HUES6 (cell line): Measurements from ENCODE around the gene F2RL3.
"Not testable (repeated sequence)": the region's sequence is repeated elsewhere in the genome, so short reads cannot be mapped to it uniquely, and the experiment has no call there.

ENCODE experiments used
- H3K27ac ChIP-seq: 2 replicates; pipeline ENCODE4 v1.7.0; 2013; ENCODE audit warnings: low read depth, mild to moderate bottlenecking, low read length, inconsistent platforms
- H3K27me3 ChIP-seq: 2 replicates; pipeline ENCODE4 v1.6.1; 2013; ENCODE audit warnings: low read length; ENCODE audit not compliant: control insufficient read depth, insufficient read depth
- H3K36me3 ChIP-seq: 2 replicates; pipeline ENCODE4 v1.6.1; 2013; ENCODE audit warnings: low read length; ENCODE audit not compliant: control insufficient read depth, insufficient read depth
- H3K4me1 ChIP-seq: 2 replicates; pipeline ENCODE4 v1.6.1; 2013; ENCODE audit warnings: low read length; ENCODE audit not compliant: control insufficient read depth, insufficient read depth
- H3K4me3 ChIP-seq: 2 replicates; pipeline ENCODE4 v1.5.1; 2013; ENCODE audit warnings: low read depth, low read length
- H3K9ac ChIP-seq: one replicate; pipeline ENCODE4 v1.6.1; 2013; ENCODE audit warnings: mild to moderate bottlenecking, low read length
- H3K9me3 ChIP-seq: 2 replicates; pipeline ENCODE4 v1.6.1; 2013; ENCODE audit warnings: low read depth, low read length; ENCODE audit not compliant: control insufficient read depth, insufficient read depth

The F2RL3 gene

GRCh38 chr19:16927883-16928282, 39.1 kb downstream of the F2RL3 start:
- Histone ChIP-seq H3K4me1 (no peaks in the 10 kb centered on the region), H3K27me3 (no peaks in the 10 kb centered on the region), H3K36me3 (no peaks in the 10 kb centered on the region), H3K27ac (no peak overlapping the region), H3K4me3 (no peak overlapping the region), H3K9ac (no peak overlapping the region), H3K9me3 (peaks cover 6% of the 10 kb centered on the region; the same call in 1 of the 2 replicates)

- Histone ChIP-seq H3K4me1 (no peaks in the 10 kb centered on the region), H3K27me3 (no peaks in the 10 kb centered on the region), H3K27ac (no peak overlapping the region), H3K4me3 (no peak overlapping the region), H3K9ac (no peak overlapping the region), H3K9me3 (peaks cover 6% of the 10 kb centered on the region), H3K36me3 (no peaks in the 10 kb centered on the region)
Observed at GRCh38 chr19:16928351-16928750, 39.6 kb downstream of the F2RL3 start.

GRCh38 chr19:16928916-16929315, 40.1 kb downstream of the F2RL3 start:
- H3K9me3 ChIP-seq, result peaks cover 12% of the 10 kb centered on the region
- no peaks in the 10 kb centered on the region for H3K36me3 ChIP-seq
- no peaks in the 10 kb centered on the region for H3K4me1 ChIP-seq
- H3K27me3 ChIP-seq, result no peaks in the 10 kb centered on the region
- H3K4me3 ChIP-seq, result no peak overlapping the region
- peak overlapping the region; percentile 7 for H3K9ac ChIP-seq
- no peak overlapping the region for H3K27ac ChIP-seq

- Histone ChIP-seq H3K9ac (no peak overlapping the region), H3K27me3 (no peaks in the 10 kb centered on the region), H3K9me3 (peaks cover 23% of the 10 kb centered on the region), H3K36me3 (no peaks in the 10 kb centered on the region), H3K4me1 (no peaks in the 10 kb centered on the region), H3K4me3 (no peak overlapping the region), H3K27ac (no peak overlapping the region)
Observed at GRCh38 chr19:16930753-16931152, 42.0 kb downstream of the F2RL3 start.

- H3K27ac ChIP-seq, result no peak overlapping the region
- H3K9me3 ChIP-seq, result peaks cover 23% of the 10 kb centered on the region
- no peaks in the 10 kb centered on the region for H3K27me3 ChIP-seq
- no peaks in the 10 kb centered on the region for H3K36me3 ChIP-seq
- no peaks in the 10 kb centered on the region for H3K4me1 ChIP-seq
- H3K9ac ChIP-seq, result no peak overlapping the region
- H3K4me3 ChIP-seq, result no peak overlapping the region
Observed at GRCh38 chr19:16931306-16931705, 42.5 kb downstream of the F2RL3 start.

GRCh38 chr19:16934489-16934888, 45.7 kb downstream of the F2RL3 start:
- Histone ChIP-seq H3K4me1 (no peaks in the 10 kb centered on the region), H3K9me3 (peaks cover 23% of the 10 kb centered on the region), H3K27ac (no peak overlapping the region), H3K27me3 (no peaks in the 10 kb centered on the region), H3K9ac (no peak overlapping the region), H3K4me3 (no peak overlapping the region), H3K36me3 (no peaks in the 10 kb centered on the region)

- Histone ChIP-seq H3K9me3 (peaks cover 23% of the 10 kb centered on the region), H3K4me1 (no peaks in the 10 kb centered on the region), H3K27ac (no peak overlapping the region), H3K36me3 (no peaks in the 10 kb centered on the region), H3K9ac (no peak overlapping the region), H3K27me3 (no peaks in the 10 kb centered on the region), H3K4me3 (no peak overlapping the region)
Observed at GRCh38 chr19:16936901-16937300, 48.1 kb downstream of the F2RL3 start.

- H3K9ac ChIP-seq, result not testable (repeated sequence)
- H3K9me3 ChIP-seq, result peaks cover 23% of the 10 kb centered on the region
Observed at GRCh38 chr19:16937796-16938195, 49.0 kb downstream of the F2RL3 start.

GRCh38 chr19:16938211-16938610, 49.4 kb downstream of the F2RL3 start:
- Histone ChIP-seq H3K27ac (no peak overlapping the region), H3K27me3 (no peaks in the 10 kb centered on the region), H3K9me3 (peaks cover 23% of the 10 kb centered on the region), H3K4me3 (no peak overlapping the region), H3K9ac (no peak overlapping the region), H3K4me1 (no peaks in the 10 kb centered on the region), H3K36me3 (no peaks in the 10 kb centered on the region)

More at GRCh38 chr19:16937796-16938195, 49.0 kb downstream of the F2RL3 start:
- not testable (repeated sequence) for H3K27ac ChIP-seq, H3K27me3 ChIP-seq, H3K4me3 ChIP-seq, H3K36me3 ChIP-seq, H3K4me1 ChIP-seq

- not testable (repeated sequence) for H3K9ac ChIP-seq, H3K9me3 ChIP-seq, H3K4me1 ChIP-seq, H3K4me3 ChIP-seq, H3K27me3 ChIP-seq, H3K27ac ChIP-seq, H3K36me3 ChIP-seq
Observed at GRCh38 chr19:16940063-16940462, 51.3 kb downstream of the F2RL3 start.

GRCh38 chr19:16940626-16941025, 51.8 kb downstream of the F2RL3 start:
- H3K27me3 ChIP-seq, result no peaks in the 10 kb centered on the region
- peaks cover 1% of the 10 kb centered on the region; the same call in 1 of the 2 replicates for H3K9me3 ChIP-seq
- H3K4me1 ChIP-seq, result peaks cover 6% of the 10 kb centered on the region; the same call in 1 of the 2 replicates
- H3K27ac ChIP-seq, result no peak overlapping the region
- no peak overlapping the region for H3K4me3 ChIP-seq
- H3K36me3 ChIP-seq, result no peaks in the 10 kb centered on the region
- no peak overlapping the region for H3K9ac ChIP-seq
